Activated CD8-positive, alpha-beta memory T cell treated with anti-CD3 and anti-CD28 coated beads, Interleukin-2, amount 50 U/mL, for 1 hour (primary cell): ENCODE results near the gene ZC3H6.
"Not testable (repeated sequence)": the region's sequence is repeated elsewhere in the genome, so short reads cannot be mapped to it uniquely, and the experiment has no call there.

ENCODE experiments used
- DNase-seq: peaks from one replicate; pipeline ENCODE4 v3.0.0-alpha.2; 2020; ENCODE audit errors: extremely low read depth

Gene ZC3H6

GRCh38 chr2:112321375-112322320 lies 46.3 kb downstream of the ZC3H6 start:
- DNase-seq, result no peak

- no peak for DNase-seq
Observed at GRCh38 chr2:112322919-112323318, 47.5 kb downstream of the ZC3H6 start.

GRCh38 chr2:112332123-112332696 lies 56.8 kb downstream of the ZC3H6 start:
- no peak for DNase-seq

GRCh38 chr2:112335600-112335999 lies 60.2 kb downstream of the ZC3H6 start:
- DNase-seq, result no peak

- no peak for DNase-seq
Observed at GRCh38 chr2:112339986-112340385, 64.6 kb downstream of the ZC3H6 start.

GRCh38 chr2:112340475-112341267 lies 65.3 kb downstream of the ZC3H6 start:
- no peak for DNase-seq

GRCh38 chr2:112342067-112342550 lies 66.7 kb downstream of the ZC3H6 start:
- no peak for DNase-seq

- no peak for DNase-seq
Observed at GRCh38 chr2:112343827-112344585, 68.6 kb downstream of the ZC3H6 start.

- DNase-seq, result no peak
Observed at GRCh38 chr2:112345030-112346027, 69.9 kb downstream of the ZC3H6 start.

GRCh38 chr2:112352292-112352691 lies 76.9 kb downstream of the ZC3H6 start:
- DNase-seq, result not testable (repeated sequence)

GRCh38 chr2:112352809-112353603 lies 77.6 kb downstream of the ZC3H6 start:
- DNase-seq, result not testable (repeated sequence)

GRCh38 chr2:112354335-112354734 lies 78.9 kb downstream of the ZC3H6 start:
- not testable (repeated sequence) for DNase-seq

- not testable (repeated sequence) for DNase-seq
Observed at GRCh38 chr2:112360055-112360454, 84.7 kb downstream of the ZC3H6 start.
